Neural progenitor cell (in vitro differentiated cells): ENCODE results near the gene PDE1C.

Source experiments
- CTCF ChIP-seq: fragments of 200-600 bp; sonication (generic); IDR thresholded peaks from 2 replicates; pipeline ENCODE4 v1.5.1; 2017; ENCODE audit warnings: antibody characterized with exemption, mild to moderate bottlenecking
- EZH2 ChIP-seq: fragments of 200-600 bp; sonication (generic); IDR thresholded peaks from 2 replicates; pipeline ENCODE4 v1.6.1; 2017; ENCODE audit warnings: antibody characterized with exemption, mild to moderate bottlenecking, moderate library complexity
- EZH2phosphoT487 ChIP-seq: fragments of 200-600 bp; sonication (generic); IDR thresholded peaks from 2 replicates; pipeline ENCODE4 v1.6.1; 2017; ENCODE audit warnings: antibody characterized with exemption

DNA sequence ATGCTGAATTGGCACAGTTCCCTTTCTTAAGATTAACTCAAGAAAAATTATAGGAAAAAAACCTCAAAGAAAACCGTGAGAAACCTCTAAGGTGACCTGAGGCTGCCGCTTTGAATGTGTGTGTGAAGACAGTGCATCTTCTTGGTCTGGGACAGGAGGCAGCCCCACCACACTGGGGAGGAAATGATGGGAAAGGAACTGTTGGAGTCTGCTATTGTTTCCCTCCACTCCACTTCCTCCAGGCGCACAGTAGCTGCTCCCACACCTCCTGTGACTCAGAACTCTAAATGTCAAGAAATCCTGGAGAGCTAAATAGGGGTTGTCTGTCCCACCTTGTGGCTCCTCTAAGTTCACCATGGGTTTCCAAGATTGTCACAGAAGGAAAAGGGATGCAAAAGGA lies 179.4 kb downstream of the PDE1C start:
- TF ChIP-seq EZH2, result no peak
- no peak for TF ChIP-seq CTCF
- no peak for TF ChIP-seq EZH2phosphoT487
